GM19455 (cell line): ENCODE data around the gene KIAA1328.
"Not testable (repeated sequence)": the region's sequence is repeated elsewhere in the genome, so short reads cannot be mapped to it uniquely, and the experiment has no call there.

Experiments
- ATAC-seq: cut with Tn5 transposase; IDR thresholded peaks from one replicate; pipeline ENCODE4 v1.9.1; 2021; ENCODE audit not compliant: unreplicated experiment

The KIAA1328 gene

DNA sequence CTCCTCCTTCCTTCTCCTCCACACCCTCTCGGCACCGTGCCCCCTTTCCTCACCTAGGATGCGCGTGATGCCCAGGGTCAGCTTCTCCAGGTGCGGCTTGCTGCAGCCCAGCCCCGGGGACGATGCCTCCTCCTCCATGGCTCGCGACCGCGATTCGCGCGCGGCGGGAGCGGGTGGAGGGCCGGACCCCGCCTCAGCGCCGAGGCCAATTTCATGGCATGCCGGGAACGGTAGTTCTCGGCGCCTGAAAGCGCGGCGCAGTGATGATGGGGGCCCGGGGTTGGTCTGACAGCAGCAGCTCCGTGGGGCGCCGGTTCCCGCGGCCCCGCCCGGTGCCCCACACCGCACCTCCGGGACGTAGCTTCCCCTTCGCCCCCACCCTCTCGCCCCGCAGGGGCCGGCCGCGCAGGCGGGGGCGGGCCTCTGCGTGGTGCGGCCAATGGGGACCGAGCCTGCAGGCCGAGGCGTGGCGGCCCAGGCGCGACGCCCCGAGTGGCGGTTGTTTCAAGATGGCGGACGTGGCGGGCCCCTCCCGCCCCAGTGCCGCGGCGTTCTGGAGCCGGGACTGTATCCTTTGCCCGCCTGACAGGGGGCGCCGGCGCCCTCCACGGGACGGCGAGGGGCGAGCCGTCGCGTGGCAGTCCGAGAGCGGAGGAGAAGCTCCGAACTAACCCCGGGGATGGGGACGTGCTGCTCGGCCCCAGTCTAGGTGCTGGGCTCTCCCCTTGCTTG is at the start of gene KIAA1328, which contains the start of gene TPGS2:
KIAA1328 (plus strand) TSS at position 498 of the 732 bp plus-strand sequence; CDS start at position 510, 12 bp downstream.
TPGS2 (minus strand) TSS at position 373 of the 732 bp plus-strand sequence; CDS start at position 138, 235 bp downstream.
- ATAC-seq, result peak; percentile 96

DNA sequence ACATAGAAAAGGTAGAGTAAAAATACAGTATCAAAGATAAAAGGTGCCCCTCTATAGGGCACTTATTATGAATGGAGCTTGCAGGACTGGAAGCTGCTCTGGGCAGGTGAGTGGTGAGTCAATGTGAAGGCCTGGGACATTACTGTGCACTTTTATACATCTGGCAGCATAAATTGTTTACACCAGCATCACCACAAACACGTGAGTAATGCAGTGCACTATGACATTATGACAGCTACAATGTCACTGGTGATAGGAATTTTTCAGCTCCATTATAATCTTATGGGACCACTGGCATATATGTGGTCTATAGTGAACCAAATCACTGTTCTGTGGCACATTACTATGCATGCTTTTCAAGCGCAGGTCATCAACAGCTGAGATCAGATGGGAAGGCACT is 48.2 kb upstream of the KIAA1328 start:
- ATAC-seq, result no peak

DNA sequence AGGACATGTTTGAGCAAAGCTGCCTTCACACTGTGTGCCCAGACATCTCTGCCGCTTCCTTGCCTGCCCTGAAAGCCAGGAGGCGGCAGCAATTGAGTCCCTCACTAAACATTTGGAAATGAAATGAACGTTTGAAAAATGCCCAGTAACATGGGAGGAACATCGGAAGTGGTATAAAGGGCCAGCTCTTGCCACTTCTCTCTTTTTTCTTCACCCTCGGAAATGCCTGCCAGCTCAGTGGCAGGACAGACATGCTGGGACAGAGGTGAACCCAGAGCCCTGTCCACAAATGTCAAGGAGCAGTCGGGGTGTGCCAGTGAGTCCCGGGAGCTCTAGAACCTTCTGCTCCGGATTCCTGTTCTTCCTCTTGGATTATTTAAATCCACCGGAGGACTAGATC is 46.2 kb upstream of the KIAA1328 start:
- no peak for ATAC-seq

DNA sequence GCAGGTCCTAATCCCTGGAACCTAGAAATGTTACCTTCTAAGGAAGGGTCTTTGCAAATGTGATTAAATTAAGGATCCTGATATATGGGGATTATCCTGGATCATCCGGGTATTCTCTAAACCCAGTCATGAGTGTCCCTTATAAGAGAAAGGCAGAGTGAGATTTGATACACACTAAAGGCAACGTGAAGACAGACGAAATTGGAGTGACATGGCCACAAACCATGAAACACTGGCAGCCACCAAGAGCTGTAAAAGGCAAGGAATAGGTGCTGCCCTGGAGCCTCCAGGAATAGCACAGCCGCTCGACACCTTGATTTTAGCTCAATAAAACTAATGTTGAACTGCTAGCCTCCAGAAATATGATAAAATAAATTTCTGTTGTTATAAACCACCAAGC is 45.1 kb upstream of the KIAA1328 start:
- ATAC-seq, result no peak

DNA sequence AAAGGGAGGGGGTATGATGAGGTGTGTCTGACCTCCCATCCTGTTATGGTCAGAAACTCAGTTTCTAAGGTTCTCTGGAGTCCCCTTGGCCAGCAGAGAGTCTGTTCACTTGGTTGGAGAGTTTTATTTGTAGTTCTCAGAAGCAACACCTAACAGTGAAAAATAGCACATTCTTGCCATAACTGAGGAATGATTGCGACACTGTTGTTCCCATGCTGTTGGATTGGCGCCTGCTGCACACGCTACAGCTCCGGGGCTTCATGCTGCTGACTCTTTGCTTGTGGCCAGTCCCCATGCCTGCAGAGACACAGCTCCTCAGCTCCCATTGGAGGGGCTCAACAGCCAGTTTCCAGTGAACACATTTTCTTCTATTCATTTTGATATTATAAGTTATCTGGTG is 42.2 kb upstream of the KIAA1328 start:
- ATAC-seq, result no peak

DNA sequence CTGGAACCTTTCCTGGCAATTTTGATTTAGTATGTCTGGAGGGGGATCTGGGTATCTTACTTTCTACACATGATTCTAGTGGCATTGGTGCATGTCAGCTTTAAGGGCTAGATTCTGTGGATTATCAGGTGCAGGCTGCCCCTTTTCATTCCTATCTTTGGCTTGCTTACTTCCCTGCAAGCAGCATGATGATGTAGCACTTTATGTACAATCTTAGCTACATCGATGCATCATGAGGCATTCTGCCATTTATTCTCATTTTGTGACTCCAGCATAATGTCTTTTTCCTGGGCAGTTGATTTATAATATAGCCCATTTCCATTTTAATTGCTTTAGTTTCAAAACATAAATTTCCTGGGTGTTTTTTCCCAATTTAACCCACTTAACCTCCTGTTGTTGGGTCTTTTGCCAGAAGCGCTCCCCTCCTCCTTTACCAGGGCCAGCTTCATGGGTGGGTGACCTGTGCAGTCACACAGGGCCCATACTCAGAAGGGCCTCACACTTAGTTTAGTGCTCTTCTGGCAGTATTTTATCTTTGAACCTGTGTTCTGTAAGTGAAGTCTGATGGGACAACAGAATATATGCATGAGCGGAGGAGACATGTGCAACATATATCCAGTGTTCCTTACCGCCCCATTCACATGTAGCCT is 36.2 kb upstream of the KIAA1328 start:
- no peak for ATAC-seq

DNA sequence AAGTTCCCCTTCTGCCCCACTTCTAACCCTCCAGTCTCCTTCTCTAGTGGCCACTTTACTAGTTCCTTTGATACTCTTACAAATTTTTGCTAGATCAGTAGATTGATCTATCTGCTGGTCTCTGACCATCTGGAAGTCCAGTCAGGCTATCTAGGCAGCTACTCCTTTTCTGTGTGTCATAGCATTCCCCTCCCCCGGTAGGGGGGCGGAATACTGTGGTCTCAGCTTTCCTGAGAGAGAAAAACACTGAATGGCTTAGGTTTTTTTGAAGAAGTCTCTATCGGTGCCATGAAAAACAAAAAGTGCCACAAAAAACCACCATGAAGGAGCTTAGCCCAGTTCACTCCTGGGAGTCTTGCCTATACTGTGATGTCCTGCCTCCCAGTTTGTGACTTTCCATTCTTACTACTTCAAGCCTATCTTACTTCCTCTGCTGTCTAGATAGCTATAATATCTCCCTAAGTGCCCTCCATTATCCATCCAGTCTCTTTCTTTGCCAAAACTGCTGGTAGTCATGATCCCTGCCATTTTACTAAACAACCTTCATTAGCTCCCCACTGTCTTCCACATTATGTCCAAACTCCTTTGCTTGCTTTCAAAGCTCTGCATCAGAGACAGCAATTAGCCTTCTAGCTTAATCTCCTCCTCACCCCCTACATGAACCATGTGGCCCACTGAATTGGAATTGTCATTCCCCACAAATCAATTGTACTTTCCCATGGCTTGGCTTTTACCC is 30.0 kb upstream of the KIAA1328 start:
- ATAC-seq, result no peak

DNA sequence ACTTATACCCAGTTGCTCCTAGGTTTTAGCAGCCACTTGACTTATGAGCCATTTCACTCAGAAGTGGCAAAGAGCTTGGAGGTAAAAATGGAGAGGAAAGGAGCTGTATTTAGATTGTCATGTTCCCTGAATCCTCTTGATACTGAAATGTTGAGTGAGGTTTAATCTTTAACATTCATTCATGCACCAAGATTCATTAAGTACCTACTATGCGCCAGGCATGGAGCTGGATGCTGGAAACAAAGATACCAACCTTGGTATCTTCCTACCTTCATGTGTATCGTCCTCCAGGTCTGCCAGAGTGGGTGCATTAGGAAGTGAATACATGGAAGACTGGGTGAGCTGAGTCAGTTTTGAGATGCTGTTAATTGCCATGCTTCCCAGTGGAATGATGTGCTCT is 23.8 kb upstream of the KIAA1328 start:
- ATAC-seq, result no peak

DNA sequence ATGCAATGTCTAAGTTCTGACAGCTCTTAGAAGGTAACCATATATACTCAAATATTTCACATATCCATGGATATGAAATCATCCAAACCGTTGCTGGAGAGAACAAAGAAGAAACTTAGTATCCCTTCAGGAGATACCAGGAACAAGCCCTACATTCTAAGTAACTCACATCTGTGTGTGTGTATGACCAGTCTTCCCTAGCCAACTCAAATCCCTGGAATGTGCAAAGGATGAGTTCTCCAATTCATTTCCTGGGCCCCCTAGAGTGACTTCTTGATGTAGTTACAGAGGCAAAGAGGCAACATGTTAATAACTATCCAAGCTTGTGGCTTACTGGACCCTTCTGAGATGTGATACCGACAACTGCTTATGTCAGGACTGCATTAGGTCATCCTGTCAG is 20.2 kb upstream of the KIAA1328 start:
- ATAC-seq, result no peak

DNA sequence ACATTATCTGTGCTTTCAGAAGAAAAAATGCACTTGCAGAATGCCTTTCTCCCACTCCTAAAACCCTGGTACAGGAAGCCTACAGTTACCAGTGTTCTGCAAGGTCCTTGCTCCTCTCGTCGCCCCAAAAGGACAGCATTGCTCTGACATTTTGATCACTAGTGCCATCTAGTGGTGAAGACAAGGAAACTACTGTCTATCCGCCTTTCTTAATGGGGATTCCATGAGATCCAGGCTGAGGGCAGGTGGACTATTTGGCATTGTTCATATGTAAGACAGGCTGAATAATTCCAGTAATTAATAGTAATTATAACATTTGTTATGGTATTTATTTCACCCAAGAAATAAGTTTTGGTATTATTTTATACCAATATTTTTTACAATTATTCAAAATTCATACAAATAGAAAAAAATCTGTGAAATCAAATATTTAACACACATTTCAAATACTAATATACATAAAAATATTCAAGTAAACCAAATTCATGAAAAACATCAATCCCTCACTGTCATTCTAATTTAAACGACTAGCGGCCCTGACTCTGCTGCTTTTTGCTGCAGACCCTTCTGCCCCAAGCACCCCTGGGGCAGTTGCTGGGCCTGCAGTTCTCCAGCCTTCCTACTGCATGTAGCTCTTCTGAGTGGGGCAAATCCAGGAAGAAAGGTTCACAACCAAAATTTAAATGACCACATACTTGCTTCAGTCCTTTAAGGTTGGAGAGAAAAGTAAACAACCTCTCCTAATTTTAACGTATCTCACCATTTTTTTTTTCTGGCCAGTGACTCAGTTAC is 19.1 kb upstream of the KIAA1328 start:
- ATAC-seq, result peak; percentile 96

DNA sequence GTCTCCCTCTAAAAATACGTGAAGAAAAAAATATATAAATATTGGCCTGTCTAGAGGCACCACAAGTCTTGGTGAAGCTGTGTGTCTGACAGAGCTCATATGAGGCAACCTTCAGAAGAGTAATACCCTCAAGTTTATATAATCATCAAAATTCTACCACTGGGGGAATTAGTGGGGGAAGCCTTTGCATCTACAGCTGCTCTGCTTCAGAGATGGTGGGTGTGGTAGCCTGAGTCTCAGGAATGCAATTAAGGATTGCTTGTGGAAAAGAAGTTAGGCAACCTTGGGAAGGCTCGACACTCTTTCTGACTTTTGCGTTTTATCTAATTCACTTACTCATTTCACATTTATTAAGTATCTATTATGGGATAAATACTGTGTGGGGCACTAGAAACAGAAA is 17.5 kb upstream of the KIAA1328 start:
- ATAC-seq, result no peak

DNA sequence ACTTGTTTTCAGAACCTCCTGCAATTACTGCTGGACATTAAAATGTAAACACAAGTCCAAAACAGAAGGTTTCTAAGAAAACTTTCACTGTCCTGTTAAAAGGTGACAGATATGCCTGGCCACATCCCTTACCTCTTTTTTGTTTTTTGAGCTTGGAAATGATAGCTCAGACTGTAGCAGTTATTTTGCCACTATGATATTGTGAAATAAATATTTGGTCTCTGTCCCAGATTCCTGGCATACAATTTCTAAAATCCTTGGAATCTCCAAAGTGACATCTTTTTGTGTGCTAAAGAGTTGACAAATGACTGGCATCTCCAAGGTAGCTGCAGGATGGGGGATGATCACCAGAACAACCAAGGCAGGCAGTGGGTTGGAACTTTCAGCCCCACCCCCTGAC is 17.0 kb upstream of the KIAA1328 start:
- no peak for ATAC-seq

DNA sequence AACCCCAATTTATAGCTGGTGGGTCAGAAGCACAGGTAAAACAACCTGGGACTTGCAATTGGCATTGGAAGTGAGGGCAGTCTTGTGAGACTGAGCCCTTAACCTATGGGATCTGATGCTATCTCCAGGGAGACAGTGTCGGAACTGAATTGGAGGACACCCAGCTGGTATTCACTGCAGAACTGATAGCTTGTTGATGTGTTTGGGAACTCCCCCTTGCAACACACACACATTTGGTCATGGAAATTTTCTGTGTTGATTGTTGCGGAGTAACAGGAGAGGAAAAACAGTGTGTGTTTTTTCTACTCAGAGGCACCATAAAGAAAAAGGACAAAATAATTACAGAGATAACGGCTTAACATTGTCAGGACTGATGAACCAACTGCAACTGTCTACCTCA is 16.2 kb upstream of the KIAA1328 start:
- no peak for ATAC-seq

DNA sequence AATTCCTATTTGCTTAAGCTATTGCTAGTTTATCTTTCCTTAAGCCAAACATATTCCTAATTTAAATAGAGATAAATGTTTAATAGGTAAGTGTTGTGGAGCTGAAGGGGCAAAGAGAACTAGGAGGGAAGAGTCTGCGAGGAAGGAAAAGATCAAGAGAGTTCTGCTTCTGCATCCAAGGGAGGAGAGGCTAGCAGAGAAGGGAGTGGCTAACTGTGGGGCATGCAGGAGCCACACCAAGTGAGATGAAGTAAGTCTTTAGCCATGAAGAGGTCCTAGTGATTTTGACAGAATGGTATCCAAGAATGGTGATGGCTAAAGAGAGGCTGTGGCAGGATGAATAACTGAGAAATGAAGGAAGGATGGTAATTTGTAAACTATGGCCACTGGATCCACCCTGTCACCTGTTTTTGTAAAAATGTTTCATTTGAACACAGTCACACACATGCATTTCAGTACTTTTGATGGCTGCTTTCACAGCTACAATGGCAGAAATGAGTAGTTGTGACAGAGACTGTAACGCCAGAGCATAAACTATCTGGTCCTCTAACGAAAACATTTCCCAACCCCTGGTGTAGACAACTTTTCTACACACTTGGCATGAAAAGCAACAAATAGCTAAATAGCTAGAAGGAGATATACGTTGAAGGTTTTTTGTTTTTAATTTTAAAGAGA is 15.7 kb upstream of the KIAA1328 start:
- no peak for ATAC-seq

DNA sequence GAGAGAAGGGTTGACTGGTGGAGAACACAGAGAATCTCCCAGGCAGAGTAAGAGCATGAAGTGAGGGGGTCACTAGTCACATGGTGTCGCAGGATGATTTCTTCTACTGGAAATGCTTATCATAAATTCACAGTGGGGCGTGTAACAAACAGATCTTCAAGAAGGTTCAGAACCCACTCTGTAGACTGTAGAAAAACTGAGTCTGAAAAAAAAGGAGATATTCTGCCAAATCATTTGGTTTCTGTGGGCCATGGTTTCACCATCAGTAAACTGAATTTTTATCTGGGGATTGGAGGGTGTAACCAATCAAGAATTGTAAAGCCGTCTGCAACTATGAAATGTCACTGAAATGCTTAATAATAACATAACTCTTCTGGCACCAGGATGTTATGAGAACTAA is 15.1 kb upstream of the KIAA1328 start:
- ATAC-seq, result no peak

DNA sequence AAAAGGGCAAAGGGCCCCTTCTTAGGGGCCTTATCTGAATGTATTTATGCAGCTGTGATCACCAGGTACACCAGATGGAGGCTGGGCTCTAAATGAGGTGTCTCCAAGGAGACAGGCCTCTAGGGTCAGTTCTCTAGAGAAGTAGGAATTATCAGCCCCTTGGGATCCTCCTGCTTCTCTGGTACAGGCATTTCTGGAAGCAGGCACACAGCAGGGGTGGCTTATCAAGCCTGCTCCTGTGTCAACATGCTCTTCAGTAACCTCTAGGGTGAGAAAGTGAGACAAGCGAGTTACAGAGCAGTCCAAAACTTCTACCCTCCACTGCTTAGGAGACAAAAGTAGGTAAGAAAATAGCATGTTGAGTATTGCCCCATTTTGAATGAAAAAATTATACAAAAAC is 13.9 kb upstream of the KIAA1328 start:
- ATAC-seq, result no peak

DNA sequence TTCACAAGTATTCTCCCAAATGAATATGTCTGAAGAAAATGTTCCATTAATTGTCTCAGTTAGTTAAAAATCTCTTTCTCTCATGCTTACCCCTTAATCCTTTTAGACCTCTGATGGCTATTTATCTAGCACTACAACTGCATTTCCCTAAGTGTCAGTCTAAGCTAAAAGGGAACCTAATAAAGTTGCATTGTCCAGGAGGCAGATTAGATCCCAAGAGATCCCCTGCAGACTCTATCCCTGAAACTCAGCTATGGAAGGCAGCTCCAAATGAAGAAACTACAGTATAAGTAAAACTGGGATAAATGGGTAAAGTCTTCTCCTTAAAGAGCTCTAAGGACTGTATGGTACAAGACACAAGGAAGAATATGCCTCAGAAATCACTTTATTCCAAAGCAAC is 12.8 kb upstream of the KIAA1328 start:
- ATAC-seq, result not testable (repeated sequence)

DNA sequence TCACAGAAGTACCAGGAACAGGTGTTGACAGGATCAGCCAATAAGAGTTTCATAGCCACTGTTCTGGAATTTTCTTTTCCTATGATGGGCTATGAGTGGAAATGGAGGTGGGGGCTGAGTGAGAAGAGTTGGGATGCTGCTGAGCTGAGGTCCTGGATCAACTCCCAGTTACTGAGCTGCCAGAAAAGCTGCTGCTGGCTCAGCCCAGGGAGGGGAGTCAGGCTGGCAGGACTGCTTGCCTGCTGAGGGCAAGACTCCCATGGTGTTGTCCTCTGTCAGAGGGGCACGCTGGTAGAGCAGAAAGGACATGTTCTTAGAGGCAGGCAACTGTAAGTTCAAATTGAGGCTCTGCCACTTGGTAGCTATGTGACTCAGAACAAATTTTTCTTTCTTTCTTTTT is 11.9 kb upstream of the KIAA1328 start:
- ATAC-seq, result no peak

DNA sequence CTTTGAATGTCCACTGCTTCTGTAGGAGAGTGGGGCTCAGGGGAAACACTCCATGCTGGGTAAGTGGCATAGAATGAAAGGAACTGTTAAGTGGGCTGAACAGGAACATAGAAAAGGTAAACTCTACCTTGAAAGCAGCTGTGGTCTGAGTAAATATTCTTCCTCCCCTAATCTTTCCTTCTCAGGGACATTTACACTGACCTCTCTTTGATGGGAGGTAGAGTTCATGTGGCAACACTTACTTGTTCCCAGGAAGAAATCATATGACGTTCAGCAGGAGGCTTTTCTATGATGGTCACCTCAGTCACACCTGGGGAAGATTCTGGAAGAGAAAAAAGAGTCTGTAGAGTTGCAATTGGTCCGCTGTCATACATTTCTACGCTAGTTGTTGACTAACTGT is 10.3 kb upstream of the KIAA1328 start:
- no peak for ATAC-seq

DNA sequence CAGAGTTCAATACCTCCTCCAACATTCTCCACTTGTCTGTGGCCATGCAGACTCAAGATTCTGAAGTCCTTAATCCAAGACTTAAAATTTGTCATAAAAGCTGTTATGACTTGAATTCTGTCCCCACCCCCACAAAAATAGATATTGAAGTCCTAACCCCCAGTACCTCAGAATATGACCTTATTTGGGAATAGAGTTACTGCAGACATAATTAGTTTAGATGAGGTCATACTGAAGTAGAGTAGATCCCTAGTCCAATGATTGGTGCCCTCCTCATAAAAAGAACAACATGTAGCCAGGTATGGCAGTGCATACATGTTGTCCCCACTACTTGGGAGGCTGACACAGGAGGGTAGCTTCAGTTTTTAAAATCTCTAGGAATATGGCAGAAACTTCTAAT is 9.3 kb upstream of the KIAA1328 start:
- ATAC-seq, result no peak

DNA sequence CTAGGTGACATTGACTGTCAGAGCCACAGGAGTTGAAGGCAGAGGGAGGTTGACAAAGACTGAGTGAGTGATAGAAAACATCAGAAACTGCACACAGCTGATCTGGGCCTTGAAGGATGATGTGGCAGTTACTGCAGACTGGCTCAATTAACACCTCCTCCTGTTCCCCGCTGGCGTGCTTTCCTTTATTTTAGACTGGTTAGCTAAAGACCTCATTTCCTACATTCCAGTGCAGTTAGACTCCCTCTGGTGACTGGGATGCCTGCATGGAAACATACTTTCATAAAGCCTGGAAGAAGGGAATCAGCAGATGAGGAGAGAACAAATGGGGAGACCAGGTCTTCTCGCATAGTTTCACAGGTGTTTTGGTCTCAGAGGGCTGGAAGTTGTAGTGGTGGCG is 7.2 kb upstream of the KIAA1328 start:
- no peak for ATAC-seq
